ENCODE results near the gene RABGEF1. TPM values are rescaled to one million over a fixed set of nuclear protein-coding genes. Genes with fewer than 3 reads are reported as not detected.
A peak's percentile ranks its signal among the peaks of the same experiment; 100 is the strongest.

RABGEF1 gene
- total and polyA plus RNA-seq, 2 donors (not counting 1 experiment from before 2014, with no cell fraction given) = 27.9 to 31.0 TPM

DNA sequence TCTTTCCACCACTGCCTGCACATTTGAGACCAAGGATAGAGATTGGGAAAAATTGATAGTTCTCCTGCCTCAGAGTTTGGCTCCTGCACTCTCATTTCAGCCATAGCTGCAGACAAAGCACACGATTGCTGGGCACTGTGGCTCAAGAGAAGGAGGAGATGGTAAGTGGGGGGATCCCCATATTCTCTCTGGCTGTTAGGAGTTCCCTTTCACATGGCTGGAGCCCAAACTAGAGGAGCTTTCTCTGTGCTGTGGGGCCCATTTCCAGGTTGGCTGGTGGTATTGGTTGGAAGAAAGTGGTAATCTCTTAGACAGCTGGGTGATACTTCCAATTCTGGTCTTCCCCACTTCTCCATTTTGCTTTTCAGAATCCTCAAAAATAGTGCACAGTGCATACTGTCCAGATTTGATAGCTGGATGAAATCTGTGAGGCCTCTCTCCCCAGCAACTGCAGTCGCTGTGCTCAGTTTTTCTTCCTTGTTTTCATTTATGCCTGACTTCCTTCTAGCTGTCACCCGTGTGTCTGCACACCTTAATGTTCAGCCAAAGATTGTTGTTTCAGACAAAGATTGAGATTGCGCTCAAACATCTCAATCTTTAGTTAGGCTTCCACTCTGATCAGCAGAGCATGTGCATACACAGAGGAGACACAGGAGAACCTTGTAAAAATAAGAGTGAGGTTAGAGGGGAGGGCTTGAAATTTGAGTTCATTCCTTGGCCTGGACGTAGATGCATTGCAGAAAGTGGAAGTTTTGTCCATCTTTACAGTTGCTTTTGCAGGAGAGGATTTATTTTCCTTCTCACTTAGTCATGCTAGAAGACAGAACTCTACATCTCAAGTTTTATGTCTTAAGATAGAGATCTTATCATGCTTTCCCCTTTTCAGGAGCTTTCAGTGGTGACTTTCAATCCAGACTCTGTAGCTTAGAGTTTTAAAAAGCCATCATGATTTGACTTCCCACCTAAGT is 28.6 kb downstream of the RABGEF1 start:
- intact Hi-C loops (cut with micrococcal nuclease) = no loop called here
- ChIA-PET CTCF (interaction anchor here (0.6 to 1.1 kb wide), 2 partner anchors 33 to 274 kb away, joined by 3 read pairs; no protein-coding TSS in a partner anchor), POLR2A (no interaction called here)
- Mint-ChIP-seq H3K4me1 (peaks cover 63% of the 10 kb centered on the region), H3K27me3 (no peaks in the 10 kb centered on the region), H3K27ac (peak overlapping the region; percentile 75), H3K9me3 (ENCODE audit: insufficient read depth) (no peaks in the 10 kb centered on the region), H3K4me3 (peak overlapping the region; percentile 47)
- ATAC-seq (ENCODE audit: low read depth) (peak; percentile 39), DNase-seq (peak; percentile 39)
- WGBS (ENCODE audit: insufficient coverage) = 13% methylated on average over 3 of the region's 5 CpGs
- Histone ChIP-seq H3K27me3 (replicated peaks in 1 of 4; ENCODE audit: control extremely low read depth in 1 of 4, control insufficient read depth in 3 of 4, insufficient read depth in 4 of 4, low read length in 3 of 4) (no peaks in the 10 kb centered on the region), H3K4me2 (replicated peaks; ENCODE audit: low read depth, low read length, poor library complexity, severe bottlenecking) (peak overlapping the region; percentile 57), H3K9me3 (ENCODE audit: control extremely low read depth in 1 of 3, control insufficient read depth in 2 of 3, insufficient read depth in 1 of 3, low read length in 2 of 3) (no peaks in the 10 kb centered on the region), H3K4me1 (ENCODE audit: control insufficient read depth in 2 of 2, insufficient read depth in 2 of 2, low read length in 2 of 2) (peaks cover 36 to 48% of the 10 kb centered on the region in 2 donors), H3K79me2 (ENCODE audit: control insufficient read depth, insufficient read depth, low read length) (peaks cover 88% of the 10 kb centered on the region), H3K27ac (ENCODE audit: low read length in 2 of 2) (peak overlapping the region; percentile 46 to 72), H3K9ac (ENCODE audit: low read length) (no peak overlapping the region), H2AFZ (ENCODE audit: insufficient read depth, low read depth, low read length, poor library complexity, severe bottlenecking) (no peak overlapping the region), H4K20me1 (ENCODE audit: control insufficient read depth, insufficient read depth, low read length, poor library complexity, severe bottlenecking) (peaks cover 8% of the 10 kb centered on the region), H3K36me3 (replicated peaks in 1 of 2; ENCODE audit: control extremely low read depth in 1 of 2, control insufficient read depth in 1 of 2, extremely low read depth in 1 of 2, insufficient read depth in 2 of 2, low read length in 1 of 2) (peaks cover 1 to 11% of the 10 kb centered on the region in 2 experiments), H3K4me3 (ENCODE audit: control extremely low read depth in 1 of 5, extremely low read depth in 1 of 5, insufficient read depth in 1 of 5, low read depth in 2 of 5, low read length in 4 of 5) (no peak overlapping the region)
- TF ChIP-seq EZH2 (IDR thresholded peaks at IDR 0.05; ENCODE audit: borderline replicate concordance, insufficient read depth, low read depth, low read length, poor library complexity, severe bottlenecking) = no peak
- TF ChIP-seq, protein P1, sequence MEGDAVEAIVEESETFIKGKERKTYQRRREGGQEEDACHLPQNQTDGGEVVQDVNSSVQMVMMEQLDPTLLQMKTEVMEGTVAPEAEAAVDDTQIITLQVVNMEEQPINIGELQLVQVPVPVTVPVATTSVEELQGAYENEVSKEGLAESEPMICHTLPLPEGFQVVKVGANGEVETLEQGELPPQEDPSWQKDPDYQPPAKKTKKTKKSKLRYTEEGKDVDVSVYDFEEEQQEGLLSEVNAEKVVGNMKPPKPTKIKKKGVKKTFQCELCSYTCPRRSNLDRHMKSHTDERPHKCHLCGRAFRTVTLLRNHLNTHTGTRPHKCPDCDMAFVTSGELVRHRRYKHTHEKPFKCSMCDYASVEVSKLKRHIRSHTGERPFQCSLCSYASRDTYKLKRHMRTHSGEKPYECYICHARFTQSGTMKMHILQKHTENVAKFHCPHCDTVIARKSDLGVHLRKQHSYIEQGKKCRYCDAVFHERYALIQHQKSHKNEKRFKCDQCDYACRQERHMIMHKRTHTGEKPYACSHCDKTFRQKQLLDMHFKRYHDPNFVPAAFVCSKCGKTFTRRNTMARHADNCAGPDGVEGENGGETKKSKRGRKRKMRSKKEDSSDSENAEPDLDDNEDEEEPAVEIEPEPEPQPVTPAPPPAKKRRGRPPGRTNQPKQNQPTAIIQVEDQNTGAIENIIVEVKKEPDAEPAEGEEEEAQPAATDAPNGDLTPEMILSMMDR (IDR thresholded peaks at IDR 0.05) = no peak
